ENCODE data around the gene CELF5.
"Not testable (repeated sequence)": the region's sequence is repeated elsewhere in the genome, so short reads cannot be mapped to it uniquely, and the experiment has no call there.

The CELF5 gene

DNA sequence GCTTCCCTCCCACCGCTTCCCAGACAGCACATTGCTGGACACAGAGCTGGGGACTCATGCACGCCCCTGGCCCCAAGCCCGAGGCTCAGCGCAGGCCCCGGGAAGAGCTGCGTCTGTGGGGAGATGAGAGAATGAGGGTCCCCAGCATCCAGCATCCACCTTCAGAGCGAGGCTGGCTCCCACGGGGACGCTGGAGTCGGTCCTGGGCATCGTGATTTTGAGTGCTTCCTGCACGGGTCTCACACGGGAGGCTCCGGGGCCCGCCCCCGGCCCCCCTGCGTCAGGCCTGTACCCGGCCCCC, 34.0 kb upstream of the CELF5 start:
- no peak for DNase-seq (ENCODE audit: low read depth)

DNA sequence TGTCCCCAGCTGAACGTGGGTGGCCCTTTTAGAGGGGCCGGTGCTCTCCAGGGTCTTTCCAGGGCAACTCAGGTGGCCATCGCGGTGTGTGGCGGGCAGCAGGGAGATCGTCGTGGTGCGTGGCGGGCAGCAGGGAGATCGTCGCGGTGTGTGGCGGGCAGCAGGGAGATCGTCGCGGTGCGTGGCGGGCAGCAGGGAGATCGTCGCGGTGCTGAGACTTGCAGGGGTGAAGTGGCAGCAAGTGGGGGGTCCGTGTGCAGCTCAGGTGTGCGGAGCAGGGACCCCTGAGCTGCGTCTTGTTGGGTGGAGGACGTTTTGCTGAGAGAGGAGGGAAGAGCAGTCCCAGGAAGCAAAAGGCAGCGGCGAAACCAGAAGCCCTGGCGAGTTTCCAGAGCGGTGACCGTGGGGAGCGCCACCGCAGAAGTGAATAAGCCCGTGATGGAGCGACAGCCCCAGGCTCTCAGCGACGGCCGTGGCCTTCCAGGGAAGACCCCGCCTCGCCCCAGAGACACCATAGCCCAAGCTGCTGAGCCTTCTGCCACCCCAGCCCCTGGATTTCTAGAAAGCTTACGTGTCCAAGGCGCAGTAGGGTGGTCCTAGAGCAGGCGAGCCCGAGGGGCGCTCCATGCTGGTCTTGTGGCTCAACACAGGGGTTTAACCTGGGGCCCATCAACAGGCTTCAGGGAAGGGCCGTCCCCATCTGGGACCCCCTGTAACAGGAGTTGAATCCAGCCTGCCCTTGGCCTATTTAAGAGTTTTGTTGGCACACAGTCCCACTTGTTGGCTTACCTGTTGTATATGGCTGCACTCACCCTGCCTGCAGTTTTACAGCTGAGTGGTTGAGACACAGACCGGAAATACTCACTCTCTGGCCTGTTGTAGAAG, 33.3 kb upstream of the CELF5 start:
- DNase-seq (ENCODE audit: low read depth) = no peak

- not testable (repeated sequence) for DNase-seq (ENCODE audit: low read depth)
These were observed 32.7 kb upstream of the CELF5 start for GRCh38 chr19:3191806-3192104.

DNA sequence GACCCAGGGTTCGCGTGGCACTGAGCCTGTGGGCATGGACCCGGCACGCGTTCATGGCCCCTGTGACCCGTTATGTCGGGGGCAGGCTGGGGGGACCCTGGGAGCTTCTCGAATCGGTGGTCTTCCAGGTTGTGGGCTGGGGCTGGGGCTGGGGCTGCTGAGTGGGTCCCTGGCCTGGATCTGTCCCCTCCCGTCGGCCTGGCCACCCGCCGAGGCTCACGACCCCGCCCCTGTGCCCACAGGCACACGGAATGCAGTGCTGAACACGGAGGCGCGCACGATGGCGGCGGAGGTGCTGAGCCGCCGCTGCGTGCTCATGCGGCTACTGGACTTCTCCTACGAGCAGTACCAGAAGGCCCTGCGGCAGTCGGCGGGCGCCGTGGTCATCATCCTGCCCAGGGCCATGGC, 32.2 kb upstream of the CELF5 start:
- DNase-seq (ENCODE audit: low read depth) = no peak

- no peak for DNase-seq (ENCODE audit: low read depth)
These were observed 31.8 kb upstream of the CELF5 start for GRCh38 chr19:3192684-3193083.

DNA sequence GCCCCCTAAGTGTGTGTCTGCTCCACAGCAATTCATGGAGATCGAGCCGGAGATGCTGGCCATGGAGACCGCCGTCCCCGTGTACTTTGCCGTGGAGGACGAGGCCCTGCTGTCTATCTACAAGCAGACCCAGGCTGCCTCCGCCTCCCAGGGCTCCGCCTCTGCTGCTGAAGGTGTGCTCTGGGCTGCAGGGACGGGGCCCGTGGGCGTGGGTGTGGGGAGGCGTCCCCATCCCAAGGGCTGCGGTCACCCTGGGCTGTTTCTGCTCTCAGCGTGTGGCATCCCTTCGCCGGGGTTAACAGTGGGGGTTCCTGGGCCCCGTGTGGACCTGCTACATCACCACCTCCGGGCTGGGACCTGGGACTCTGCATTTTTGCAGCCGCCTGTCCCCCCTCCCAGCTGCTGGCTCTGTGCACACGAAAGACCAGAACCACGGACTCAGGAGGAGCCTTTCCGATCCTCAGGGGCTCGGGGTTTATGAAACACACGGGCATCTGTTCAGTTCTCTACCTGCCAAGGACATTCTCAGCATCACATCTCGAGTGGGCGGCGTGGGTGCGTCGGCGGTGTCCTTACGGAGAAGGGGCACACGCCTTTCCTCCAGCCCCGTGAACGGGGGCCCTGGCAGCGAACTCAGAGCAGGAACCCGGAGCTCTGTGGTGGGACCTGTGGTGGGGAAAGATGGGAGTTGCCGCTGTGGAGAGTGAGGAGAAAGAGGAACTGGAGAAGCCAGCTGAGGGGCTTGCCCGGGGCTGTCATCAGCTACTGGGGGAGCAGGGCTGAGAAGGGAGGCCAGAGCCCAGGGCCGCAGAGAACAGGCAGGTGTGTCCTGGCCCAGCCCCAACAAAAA, 31.0 kb upstream of the CELF5 start:
- no peak for DNase-seq (ENCODE audit: low read depth)

- DNase-seq (ENCODE audit: low read depth) = no peak
These were observed 30.1 kb upstream of the CELF5 start for GRCh38 chr19:3194106-3195087.

- DNase-seq (ENCODE audit: low read depth) = no peak
These were observed 28.2 kb upstream of the CELF5 start for GRCh38 chr19:3196064-3196932.

DNA sequence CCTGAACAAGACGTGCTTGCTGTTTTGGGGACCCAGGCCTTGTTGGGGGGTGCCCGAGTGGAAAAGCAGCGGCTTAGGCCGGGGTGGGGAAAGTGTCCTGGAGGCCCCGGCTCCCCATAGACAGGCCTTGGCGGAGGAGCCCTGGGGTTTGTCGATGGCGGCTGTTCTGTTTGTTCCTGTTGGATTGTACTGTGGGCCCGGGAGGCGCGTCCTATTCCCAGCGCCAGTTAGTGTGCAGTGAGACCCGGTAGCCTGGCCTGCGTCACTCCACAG, 27.6 kb upstream of the CELF5 start:
- DNase-seq (ENCODE audit: low read depth) = no peak

GRCh38 chr19:3198901-3199700, 25.4 kb upstream of the CELF5 start:
- DNase-seq (ENCODE audit: low read depth) = no peak

DNA sequence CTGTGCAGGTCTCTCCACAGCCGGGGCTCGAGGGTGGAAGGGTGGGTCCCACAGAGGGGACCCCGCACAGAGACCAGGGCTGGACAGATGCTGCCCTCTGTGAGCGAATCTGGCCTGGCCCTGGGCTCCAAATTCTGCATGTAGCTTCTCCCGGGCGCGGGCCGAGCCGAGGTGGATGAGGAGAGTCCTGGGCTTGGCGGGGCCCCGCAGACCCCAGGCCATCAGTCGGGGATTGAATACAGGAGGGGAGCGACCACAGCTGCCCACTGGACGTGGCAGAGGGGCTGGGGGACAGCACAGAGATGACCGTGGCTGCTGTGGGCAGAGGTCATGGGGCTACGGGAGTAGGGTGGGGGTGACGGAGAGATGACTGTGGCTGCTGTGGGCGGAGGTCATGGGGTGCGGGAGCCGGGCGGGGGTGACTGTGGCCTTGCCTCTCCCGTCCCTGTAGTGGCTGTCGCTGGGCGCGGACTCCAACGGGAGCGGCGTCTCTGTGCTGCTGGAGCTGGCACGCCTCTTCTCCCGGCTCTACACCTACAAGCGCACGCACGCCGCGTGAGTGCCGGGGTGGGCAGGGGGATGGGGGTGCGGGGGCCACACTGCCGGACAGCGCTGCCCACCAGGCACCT, 23.3 kb upstream of the CELF5 start:
- no peak for DNase-seq (ENCODE audit: low read depth)

DNA sequence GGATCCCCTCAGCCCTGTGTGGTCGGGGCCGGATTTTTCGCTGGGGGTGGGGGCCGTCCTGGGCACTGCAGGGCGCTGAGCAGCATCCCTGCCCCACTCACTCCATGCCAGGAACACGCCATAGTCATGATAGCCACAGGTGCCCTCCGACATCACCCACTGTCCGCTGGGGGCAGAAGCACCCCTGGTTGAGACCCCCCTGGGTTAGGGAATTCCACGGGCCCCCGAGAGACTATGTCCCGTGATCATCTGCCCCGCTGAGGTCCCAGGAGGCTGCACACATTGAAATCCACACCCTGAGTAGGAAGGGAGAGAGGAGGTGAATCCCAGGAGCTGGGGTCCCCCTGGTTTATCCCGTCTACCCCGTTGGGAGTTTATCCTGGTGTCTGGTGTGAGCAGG, 22.6 kb upstream of the CELF5 start:
- no peak for DNase-seq (ENCODE audit: low read depth)

GRCh38 chr19:3202346-3202745, 22.1 kb upstream of the CELF5 start:
- DNase-seq (ENCODE audit: low read depth) = no peak

GRCh38 chr19:3202895-3203294, 21.6 kb upstream of the CELF5 start:
- DNase-seq (ENCODE audit: low read depth) = not testable (repeated sequence)

- DNase-seq (ENCODE audit: low read depth) = no peak
These were observed 20.4 kb upstream of the CELF5 start for GRCh38 chr19:3203805-3204645.

DNA sequence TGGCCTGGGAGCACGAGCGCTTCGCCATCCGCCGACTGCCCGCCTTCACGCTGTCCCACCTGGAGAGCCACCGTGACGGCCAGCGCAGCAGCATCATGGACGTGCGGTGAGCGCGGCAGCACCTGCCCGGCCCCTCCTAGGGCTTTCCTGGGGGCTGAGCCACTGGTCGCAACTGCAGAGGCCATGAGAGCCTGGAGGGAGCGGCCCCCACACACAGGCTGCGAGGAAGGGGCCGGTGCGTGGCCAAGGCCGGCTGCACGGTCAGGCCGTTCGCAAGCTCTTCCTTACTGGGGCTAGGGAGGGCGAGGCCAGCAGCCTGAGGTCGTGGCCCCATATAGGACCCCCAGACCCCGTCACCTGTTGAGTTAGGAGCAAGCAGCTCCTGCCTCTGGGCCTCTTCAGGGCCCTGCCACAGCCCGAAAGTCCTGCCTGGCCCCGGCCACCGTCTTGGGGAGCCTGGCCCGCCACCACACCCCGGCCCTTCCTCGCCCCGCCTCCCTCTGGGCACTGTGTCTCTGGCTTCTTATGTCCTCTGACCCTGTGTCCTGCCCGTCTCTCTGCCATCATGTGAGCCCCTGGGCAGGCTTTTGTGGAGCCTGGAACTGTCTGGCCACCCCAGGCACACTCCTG, 19.7 kb upstream of the CELF5 start:
- DNase-seq (ENCODE audit: low read depth) = no peak

DNA sequence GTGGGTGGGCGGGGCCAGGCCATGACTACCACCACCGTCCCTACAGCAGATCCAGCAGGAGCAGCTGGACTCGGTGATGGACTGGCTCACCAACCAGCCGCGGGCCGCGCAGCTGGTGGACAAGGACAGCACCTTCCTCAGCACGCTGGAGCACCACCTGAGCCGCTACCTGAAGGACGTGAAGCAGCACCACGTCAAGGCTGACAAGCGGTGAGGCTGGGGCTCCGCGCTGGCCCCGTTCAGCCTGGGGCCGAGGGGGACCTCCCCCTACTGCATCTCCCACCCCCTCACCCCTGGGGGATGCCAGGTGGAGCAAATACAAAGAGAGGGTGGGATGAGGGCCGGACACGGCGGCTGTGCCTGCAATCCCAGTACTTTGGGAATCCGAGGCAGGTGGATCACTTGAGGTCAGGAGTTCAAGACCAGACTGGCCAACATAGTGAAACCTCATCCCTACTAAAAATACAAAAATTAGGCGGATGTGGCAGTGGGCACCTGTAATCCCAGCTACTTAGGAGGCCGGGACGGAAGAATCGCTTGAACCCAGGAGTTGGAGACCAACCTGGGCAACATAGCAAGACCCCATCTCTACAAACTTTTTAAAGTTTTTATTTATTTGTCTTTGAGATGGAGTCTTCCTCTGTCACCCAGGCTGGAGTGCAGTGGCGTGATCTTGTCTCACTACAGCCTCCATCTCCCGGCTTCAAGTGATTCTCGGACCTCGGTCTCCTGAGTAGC, 18.1 kb upstream of the CELF5 start:
- DNase-seq (ENCODE audit: low read depth) = no peak
